ENCODE measurements around the gene PRSS1.
"Not testable (repeated sequence)": the region's sequence is repeated elsewhere in the genome, so short reads cannot be mapped to it uniquely, and the experiment has no call there.

GRCh38 chr7:142775351-142776115, 26.3 kb downstream of the PRSS1 start:
- TF ChIP-seq, protein P1, sequence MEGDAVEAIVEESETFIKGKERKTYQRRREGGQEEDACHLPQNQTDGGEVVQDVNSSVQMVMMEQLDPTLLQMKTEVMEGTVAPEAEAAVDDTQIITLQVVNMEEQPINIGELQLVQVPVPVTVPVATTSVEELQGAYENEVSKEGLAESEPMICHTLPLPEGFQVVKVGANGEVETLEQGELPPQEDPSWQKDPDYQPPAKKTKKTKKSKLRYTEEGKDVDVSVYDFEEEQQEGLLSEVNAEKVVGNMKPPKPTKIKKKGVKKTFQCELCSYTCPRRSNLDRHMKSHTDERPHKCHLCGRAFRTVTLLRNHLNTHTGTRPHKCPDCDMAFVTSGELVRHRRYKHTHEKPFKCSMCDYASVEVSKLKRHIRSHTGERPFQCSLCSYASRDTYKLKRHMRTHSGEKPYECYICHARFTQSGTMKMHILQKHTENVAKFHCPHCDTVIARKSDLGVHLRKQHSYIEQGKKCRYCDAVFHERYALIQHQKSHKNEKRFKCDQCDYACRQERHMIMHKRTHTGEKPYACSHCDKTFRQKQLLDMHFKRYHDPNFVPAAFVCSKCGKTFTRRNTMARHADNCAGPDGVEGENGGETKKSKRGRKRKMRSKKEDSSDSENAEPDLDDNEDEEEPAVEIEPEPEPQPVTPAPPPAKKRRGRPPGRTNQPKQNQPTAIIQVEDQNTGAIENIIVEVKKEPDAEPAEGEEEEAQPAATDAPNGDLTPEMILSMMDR (conservative IDR thresholded peaks at IDR 0.05; ENCODE audit: low read depth in 2 of 2): not testable (repeated sequence)
- not testable (repeated sequence) for TF ChIP-seq REST (IDR thresholded peaks at IDR 0.05; ENCODE audit: unreplicated experiment); CREB1 (CRISPR knock-in tag; IDR thresholded peaks at IDR 0.05; ENCODE audit: low read depth); POLR2AphosphoS5 (IDR thresholded peaks at IDR 0.05; ENCODE audit: low read depth); EZH2phosphoT487 (IDR thresholded peaks at IDR 0.05; ENCODE audit: unreplicated experiment); EZH2 (IDR thresholded peaks at IDR 0.05; ENCODE audit: low read depth, unreplicated experiment); JUNB (IDR thresholded peaks at IDR 0.05; ENCODE audit: unreplicated experiment); STAT1 (IDR thresholded peaks at IDR 0.05; ENCODE audit: unreplicated experiment); ETS1 (IDR thresholded peaks at IDR 0.05); ZNF331 (CRISPR knock-in tag; IDR thresholded peaks at IDR 0.05; ENCODE audit: low read depth)

All from GM23338 (cell line).